IMR-90 (cell line): ENCODE data around the gene APBB3.

ENCODE experiments used
- CEBPB ChIP-seq: IDR thresholded peaks from 2 replicates; pipeline ENCODE4 v1.6.1; 2012; ENCODE audit warnings: low read depth, low read length, improper control_type of control experiment
- CTCF ChIP-seq: conservative IDR thresholded peaks from 2 replicates; pipeline ENCODE4 v1.5.1; 2012; ENCODE audit warnings: mild to moderate bottlenecking, low read depth, low read length, improper control_type of control experiment
- POLR2A ChIP-seq: IDR thresholded peaks from 2 replicates; pipeline ENCODE4 v1.6.1; 2012; ENCODE audit warnings: mild to moderate bottlenecking, low read depth, low read length
- USF2 ChIP-seq: fragments of 150-350 bp; IDR thresholded peaks from 2 replicates; pipeline ENCODE4 v1.6.1; 2017; ENCODE audit warnings: mild to moderate bottlenecking, antibody characterized with exemption, low read length, low read depth

DNA sequence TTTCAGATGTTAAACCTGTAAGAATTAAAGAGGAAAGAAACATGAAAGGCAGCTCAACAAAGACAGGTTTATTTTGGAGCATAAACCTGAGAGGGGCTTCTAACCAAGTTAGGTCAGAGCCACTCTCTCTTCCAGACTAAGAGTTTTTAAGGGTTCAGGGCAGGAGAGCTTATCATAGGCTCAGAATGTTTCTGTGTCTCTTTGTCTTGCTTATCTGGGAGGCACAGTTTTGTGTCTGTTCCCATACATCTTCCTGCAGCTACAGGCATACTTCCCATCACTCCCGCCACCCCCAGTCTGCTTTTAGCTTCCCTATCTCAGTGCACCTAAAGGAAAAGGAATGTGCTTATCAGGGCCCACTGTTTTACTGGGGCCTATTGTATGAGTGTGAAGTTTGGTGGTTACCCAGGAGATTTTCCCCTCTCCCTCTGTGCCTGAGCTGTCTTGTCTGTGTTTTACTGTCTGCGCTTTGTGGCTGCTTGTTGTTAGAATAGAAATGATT is 46.7 kb upstream of the APBB3 start:
- TF ChIP-seq CTCF (no peak), CEBPB (no peak), POLR2A (no peak), USF2 (no peak)
